GM23338 (cell line): ENCODE measurements around the gene TST.

Experiments used
- CTCF ChIP-seq, 2 experiments: fragments of 200-600 bp in 1 of 2; sonication (generic) in 1 of 2; conservative IDR thresholded peaks; 2 replicates each; pipeline versions ENCODE4 v1.5.1 to v1.6.1; 2016 to 2017; ENCODE audit warnings: antibody characterized with exemption in 2 of 2, low read depth in 2 of 2, mild to moderate bottlenecking in 2 of 2, moderate library complexity in 1 of 2
- ETS1 ChIP-seq: IDR thresholded peaks from 2 replicates; pipeline ENCODE4 v1.6.1; 2016; ENCODE audit warnings: antibody characterized with exemption
- EZH2 ChIP-seq: fragments of 200-600 bp; sonication (generic); IDR thresholded peaks from one replicate; pipeline ENCODE4 v1.8.0; 2017; ENCODE audit warnings: antibody characterized with exemption, mild to moderate bottlenecking, low read depth; ENCODE audit not compliant: unreplicated experiment
- JUNB ChIP-seq: IDR thresholded peaks from one replicate; pipeline ENCODE4 v1.6.1; 2016; ENCODE audit warnings: antibody characterized with exemption; ENCODE audit not compliant: unreplicated experiment
- NANOG ChIP-seq: IDR thresholded peaks from 2 replicates; pipeline ENCODE4 v1.6.1; 2016; ENCODE audit warnings: antibody characterized with exemption, borderline replicate concordance
- POLR2AphosphoS5 ChIP-seq: IDR thresholded peaks from 2 replicates; pipeline ENCODE4 v1.6.1; 2016; ENCODE audit warnings: antibody characterized with exemption, low read depth
- REST ChIP-seq: IDR thresholded peaks from one replicate; pipeline ENCODE4 v1.6.1; 2018; ENCODE audit warnings: antibody characterized with exemption; ENCODE audit not compliant: unreplicated experiment
- ZNF114 ChIP-seq: fragments of 250-450 bp; sonication (Bioruptor Pico); IDR thresholded peaks from 2 replicates; pipeline ENCODE4 v1.5.0; 2020; ENCODE audit warnings: mild to moderate bottlenecking, moderate library complexity

GRCh38 chr22:36986242-36986821 lies 32.9 kb downstream of the TST start:
- TF ChIP-seq CTCF (conservative IDR thresholded peaks at IDR 0.05; ENCODE audit: low read depth in 2 of 2), result peak; percentile 85 to 97
- no peak for TF ChIP-seq REST
- no peak for TF ChIP-seq EZH2
- TF ChIP-seq NANOG, result no peak
- TF ChIP-seq ETS1, result no peak
- no peak for TF ChIP-seq ZNF114 (CRISPR knock-in tag)
- no peak for TF ChIP-seq POLR2AphosphoS5
- no peak for TF ChIP-seq JUNB
